ENCODE measurements around the gene SGCD.

The SGCD gene

GRCh38 chr5:156339139-156339841, 12.3 kb downstream of the SGCD start:
- no peak for TF ChIP-seq ZNF274 (IDR thresholded peaks at IDR 0.05; ENCODE audit: low read depth, low read length)
- no peak overlapping the region for H3K4me3 ChIP-seq (ENCODE audit: low read length)

GRCh38 chr5:156340893-156341292, 13.9 kb downstream of the SGCD start:
- no peak for TF ChIP-seq ZNF274 (IDR thresholded peaks at IDR 0.05; ENCODE audit: low read depth, low read length)
- no peak overlapping the region for H3K4me3 ChIP-seq (ENCODE audit: low read length)

- no peak overlapping the region for H3K4me3 ChIP-seq (ENCODE audit: low read length)
- TF ChIP-seq ZNF274 (IDR thresholded peaks at IDR 0.05; ENCODE audit: low read depth, low read length): no peak
Measured at GRCh38 chr5:156350256-156350655, 23.3 kb downstream of the SGCD start.

- H3K4me3 ChIP-seq (ENCODE audit: low read length): no peak overlapping the region
- TF ChIP-seq ZNF274 (IDR thresholded peaks at IDR 0.05; ENCODE audit: low read depth, low read length): no peak
Measured at GRCh38 chr5:156351423-156351822, 24.5 kb downstream of the SGCD start.

GRCh38 chr5:156354571-156354970, 27.6 kb downstream of the SGCD start:
- no peak for TF ChIP-seq ZNF274 (IDR thresholded peaks at IDR 0.05; ENCODE audit: low read depth, low read length)

GRCh38 chr5:156356238-156356637, 29.3 kb downstream of the SGCD start:
- H3K4me3 ChIP-seq (ENCODE audit: low read length): no peak overlapping the region
- TF ChIP-seq ZNF274 (IDR thresholded peaks at IDR 0.05; ENCODE audit: low read depth, low read length): no peak

More at GRCh38 chr5:156354571-156354970, 27.6 kb downstream of the SGCD start:
- H3K4me3 ChIP-seq (ENCODE audit: low read length): no peak overlapping the region

GRCh38 chr5:156359476-156359875, 32.5 kb downstream of the SGCD start:
- no peak overlapping the region for H3K4me3 ChIP-seq (ENCODE audit: low read length)
- no peak for TF ChIP-seq ZNF274 (IDR thresholded peaks at IDR 0.05; ENCODE audit: low read depth, low read length)

GRCh38 chr5:156361436-156362109, 34.6 kb downstream of the SGCD start:
- TF ChIP-seq ZNF274 (IDR thresholded peaks at IDR 0.05; ENCODE audit: low read depth, low read length): no peak

GRCh38 chr5:156363861-156364260, 36.9 kb downstream of the SGCD start:
- no peak overlapping the region for H3K4me3 ChIP-seq (ENCODE audit: low read length)
- no peak for TF ChIP-seq ZNF274 (IDR thresholded peaks at IDR 0.05; ENCODE audit: low read depth, low read length)

More at GRCh38 chr5:156361436-156362109, 34.6 kb downstream of the SGCD start:
- H3K4me3 ChIP-seq (ENCODE audit: low read length): no peak overlapping the region

GRCh38 chr5:156366521-156366920, 39.6 kb downstream of the SGCD start:
- H3K4me3 ChIP-seq (ENCODE audit: low read length): no peak overlapping the region
- no peak for TF ChIP-seq ZNF274 (IDR thresholded peaks at IDR 0.05; ENCODE audit: low read depth, low read length)

GRCh38 chr5:156367597-156367996, 40.6 kb downstream of the SGCD start:
- no peak for TF ChIP-seq ZNF274 (IDR thresholded peaks at IDR 0.05; ENCODE audit: low read depth, low read length)
- no peak overlapping the region for H3K4me3 ChIP-seq (ENCODE audit: low read length)

- no peak for TF ChIP-seq ZNF274 (IDR thresholded peaks at IDR 0.05; ENCODE audit: low read depth, low read length)
- no peak overlapping the region for H3K4me3 ChIP-seq (ENCODE audit: low read length)
Measured at GRCh38 chr5:156375895-156376495, 49.0 kb downstream of the SGCD start.

GRCh38 chr5:156376751-156377150, 49.8 kb downstream of the SGCD start:
- no peak overlapping the region for H3K4me3 ChIP-seq (ENCODE audit: low read length)
- no peak for TF ChIP-seq ZNF274 (IDR thresholded peaks at IDR 0.05; ENCODE audit: low read depth, low read length)

GRCh38 chr5:156378159-156378558, 51.2 kb downstream of the SGCD start:
- H3K4me3 ChIP-seq (ENCODE audit: low read length): no peak overlapping the region
- no peak for TF ChIP-seq ZNF274 (IDR thresholded peaks at IDR 0.05; ENCODE audit: low read depth, low read length)

- TF ChIP-seq ZNF274 (IDR thresholded peaks at IDR 0.05; ENCODE audit: low read depth, low read length): no peak
- no peak overlapping the region for H3K4me3 ChIP-seq (ENCODE audit: low read length)
Measured at GRCh38 chr5:156379206-156379605, 52.2 kb downstream of the SGCD start.
